Measurements from ENCODE around the gene GPR160. TPM values are rescaled to one million over a fixed set of nuclear protein-coding genes. Genes with fewer than 3 reads are reported as not detected.

The GPR160 gene
- total and polyA plus RNA-seq, 2 experiments from 2014 or later = 52.2 to 87.9 TPM

- DNase-seq (ENCODE audit: low spot score) = no peak
- H3K79me2 ChIP-seq = no peaks in the 10 kb centered on the region
- no peaks in the 10 kb centered on the region for H3K27me3 ChIP-seq
- no peak overlapping the region for H3K4me3 ChIP-seq
- H3K4me1 ChIP-seq (ENCODE audit: insufficient read depth) = no peaks in the 10 kb centered on the region
- H3K27ac ChIP-seq = no peak overlapping the region
- H2AFZ ChIP-seq = no peak overlapping the region
- no peaks in the 10 kb centered on the region for H4K20me1 ChIP-seq (ENCODE audit: insufficient read depth, poor library complexity, severe bottlenecking)
- no peaks in the 10 kb centered on the region for H3K36me3 ChIP-seq (replicated peaks; ENCODE audit: insufficient read depth, low read depth)
- TF ChIP-seq EZH2phosphoT487 (IDR thresholded peaks at IDR 0.05; ENCODE audit: low read depth, severe bottlenecking, unreplicated experiment) (no peak), CTCF (IDR thresholded peaks at IDR 0.05; ENCODE audit: poor library complexity) (no peak)
- H3K9me3 ChIP-seq (ENCODE audit: low read depth) = no peaks in the 10 kb centered on the region
- 88% methylated on average over 4 of the region's 4 CpGs for WGBS (ENCODE audit: low lambda C conversion rate, missing lambda C conversion rate)
- H3K9me2 ChIP-seq (replicated peaks; ENCODE audit: insufficient read depth) = no peaks in the 10 kb centered on the region
- no peak overlapping the region for H3K4me2 ChIP-seq
Measured at GRCh38 chr3:170095771-170096170, 58.0 kb downstream of the GPR160 start.

DNA sequence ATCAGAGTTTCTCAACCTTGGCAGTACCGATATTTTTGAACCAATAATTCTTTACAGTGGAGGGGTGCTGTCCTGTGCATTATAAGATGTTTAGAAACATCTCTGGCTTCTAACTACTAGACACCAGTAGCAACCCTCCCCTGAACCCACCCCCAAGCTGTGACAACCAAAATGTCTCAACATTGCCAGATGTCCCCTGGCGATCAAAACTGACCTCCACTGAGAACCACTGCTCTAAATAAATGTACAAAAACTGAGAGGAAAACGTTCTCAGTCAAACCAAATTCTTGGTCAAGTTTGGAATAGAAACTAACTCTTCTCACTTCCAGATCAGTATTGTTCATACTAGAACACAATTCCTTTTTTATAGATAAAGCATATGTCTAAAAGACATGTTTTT, 58.5 kb downstream of the GPR160 start:
- H3K4me2 ChIP-seq = no peak overlapping the region
- no peaks in the 10 kb centered on the region for H3K36me3 ChIP-seq (replicated peaks; ENCODE audit: insufficient read depth, low read depth)
- no peaks in the 10 kb centered on the region for H4K20me1 ChIP-seq (ENCODE audit: insufficient read depth, poor library complexity, severe bottlenecking)
- no peaks in the 10 kb centered on the region for H3K9me3 ChIP-seq (ENCODE audit: low read depth)
- TF ChIP-seq EZH2phosphoT487 (IDR thresholded peaks at IDR 0.05; ENCODE audit: low read depth, severe bottlenecking, unreplicated experiment) (no peak), CTCF (IDR thresholded peaks at IDR 0.05; ENCODE audit: poor library complexity) (no peak), EZH2 (IDR thresholded peaks at IDR 0.05; ENCODE audit: borderline replicate concordance) (no peak)
- no peak overlapping the region for H2AFZ ChIP-seq
- no peak for DNase-seq (ENCODE audit: low spot score)
- H3K27me3 ChIP-seq = no peaks in the 10 kb centered on the region
- H3K27ac ChIP-seq = no peak overlapping the region
- H3K9me2 ChIP-seq (replicated peaks; ENCODE audit: insufficient read depth) = no peaks in the 10 kb centered on the region
- H3K4me1 ChIP-seq (ENCODE audit: insufficient read depth) = no peaks in the 10 kb centered on the region
- 96% methylated on average over 3 of the region's 3 CpGs for WGBS (ENCODE audit: low lambda C conversion rate, missing lambda C conversion rate)
- no peaks in the 10 kb centered on the region for H3K79me2 ChIP-seq
- H3K4me3 ChIP-seq = no peak overlapping the region

DNA sequence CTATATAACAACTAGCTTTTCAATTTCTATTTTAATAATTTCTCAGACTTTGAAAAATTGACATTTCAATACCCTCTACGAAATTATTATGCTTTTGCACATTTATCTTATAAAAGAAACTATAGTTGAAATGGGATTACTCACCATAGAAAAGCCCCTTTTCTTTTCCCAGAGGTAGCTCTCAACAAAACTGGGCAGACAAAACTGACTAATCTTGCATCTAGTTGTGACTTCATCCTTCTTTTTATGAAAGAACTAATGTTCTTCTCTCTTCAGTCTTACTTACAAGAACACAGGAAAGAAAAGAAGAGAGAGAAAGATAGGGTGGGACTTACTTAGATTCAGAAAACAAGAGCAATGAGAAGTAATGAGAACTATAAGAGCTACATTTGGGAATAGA, 61.0 kb downstream of the GPR160 start:
- H3K9me3 ChIP-seq (ENCODE audit: low read depth) = no peaks in the 10 kb centered on the region
- no peaks in the 10 kb centered on the region for H3K4me1 ChIP-seq (ENCODE audit: insufficient read depth)
- no peaks in the 10 kb centered on the region for H3K27me3 ChIP-seq
- no peak overlapping the region for H3K4me3 ChIP-seq
- no peak for TF ChIP-seq EZH2 (IDR thresholded peaks at IDR 0.05; ENCODE audit: borderline replicate concordance)
- no peak for TF ChIP-seq CTCF (IDR thresholded peaks at IDR 0.05; ENCODE audit: poor library complexity)
- no peak for TF ChIP-seq EZH2phosphoT487 (IDR thresholded peaks at IDR 0.05; ENCODE audit: low read depth, severe bottlenecking, unreplicated experiment)
- H3K27ac ChIP-seq = no peak overlapping the region
- no peaks in the 10 kb centered on the region for H3K36me3 ChIP-seq (replicated peaks; ENCODE audit: insufficient read depth, low read depth)
- no peaks in the 10 kb centered on the region for H3K9me2 ChIP-seq (replicated peaks; ENCODE audit: insufficient read depth)
- no peaks in the 10 kb centered on the region for H3K79me2 ChIP-seq
- WGBS (ENCODE audit: low lambda C conversion rate, missing lambda C conversion rate) = 88% methylated on average over 1 of the region's 1 CpG
- no peak for DNase-seq (ENCODE audit: low spot score)
- H3K4me2 ChIP-seq = no peak overlapping the region
- no peaks in the 10 kb centered on the region for H4K20me1 ChIP-seq (ENCODE audit: insufficient read depth, poor library complexity, severe bottlenecking)
- H2AFZ ChIP-seq = no peak overlapping the region

GRCh38 chr3:170100944-170101343, 63.1 kb downstream of the GPR160 start:
- H3K9me3 ChIP-seq (ENCODE audit: low read depth) = no peaks in the 10 kb centered on the region
- no peak overlapping the region for H3K4me2 ChIP-seq
- no peaks in the 10 kb centered on the region for H3K4me1 ChIP-seq (ENCODE audit: insufficient read depth)
- no peak for DNase-seq (ENCODE audit: low spot score)
- H3K27ac ChIP-seq = no peak overlapping the region
- H2AFZ ChIP-seq = no peak overlapping the region
- no peaks in the 10 kb centered on the region for H3K79me2 ChIP-seq
- no peak for TF ChIP-seq EZH2 (IDR thresholded peaks at IDR 0.05; ENCODE audit: borderline replicate concordance)
- TF ChIP-seq EZH2phosphoT487 (IDR thresholded peaks at IDR 0.05; ENCODE audit: low read depth, severe bottlenecking, unreplicated experiment) = no peak
- no peak for TF ChIP-seq CTCF (IDR thresholded peaks at IDR 0.05; ENCODE audit: poor library complexity)
- no peaks in the 10 kb centered on the region for H3K9me2 ChIP-seq (replicated peaks; ENCODE audit: insufficient read depth)
- no peaks in the 10 kb centered on the region for H4K20me1 ChIP-seq (ENCODE audit: insufficient read depth, poor library complexity, severe bottlenecking)
- H3K27me3 ChIP-seq = no peaks in the 10 kb centered on the region
- H3K4me3 ChIP-seq = no peak overlapping the region
- WGBS (ENCODE audit: low lambda C conversion rate, missing lambda C conversion rate) = 97% methylated on average over 1 of the region's 1 CpG
- H3K36me3 ChIP-seq (replicated peaks; ENCODE audit: insufficient read depth, low read depth) = no peaks in the 10 kb centered on the region
